SK-N-SH (cell line): ENCODE data around the gene SLC2A11. TPM values are rescaled to one million over a fixed set of nuclear protein-coding genes. Genes with fewer than 3 reads are reported as not detected.
A peak's percentile ranks its signal among the peaks of the same experiment; 100 is the strongest.

Experiments used
- CTCF ChIA-PET: fragments of 300-600, 350-600 bp; formaldehyde crosslinking; extraction: SDS; loops from one replicate; lab custom pipeline; 2021; lab: Yijun Ruan, JAX
- POLR2A ChIA-PET: fragments of 350-600 bp; sonication (Branson Sonifier 250); formaldehyde crosslinking; extraction: SDS; loops from one replicate; lab custom pipeline; 2020; ENCODE audit warnings: antibody characterized with exemption, inconsistent platforms; lab: Yijun Ruan, JAX
- DNase-seq: peaks from one replicate; pipeline ENCODE4 v3.0.0; 2012
- H2AFZ ChIP-seq: fragments of 200-600 bp; sonication (generic); 2 replicates; pipeline ENCODE4 v1.8.1; 2016; ENCODE audit warnings: antibody characterized with exemption, mild to moderate bottlenecking, low read depth
- H3F3A ChIP-seq: fragments of 200-600 bp; sonication (generic); replicated peaks from 2 replicates; pipeline ENCODE3; 2016; ENCODE audit warnings: antibody characterized with exemption, mild to moderate bottlenecking; ENCODE audit not compliant: insufficient read depth
- H3K27ac ChIP-seq, 2 experiments: fragments of 200-500 bp in 1 of 2; fragments of 200-600 bp in 1 of 2; sonication (Bioruptor generic) in 1 of 2; sonication (generic), shearing (Covaris generic) in 1 of 2; 2 replicates each; pipeline versions ENCODE4 v1.5.1 to v1.6.1; 2014 to 2016; ENCODE audit warnings: low read depth in 2 of 2, inconsistent platforms in 1 of 2, low read length in 1 of 2, mild to moderate bottlenecking in 1 of 2, mixed read lengths in 1 of 2
- H3K27me3 ChIP-seq: fragments of 200-600 bp; sonication (generic), shearing (Covaris generic); 2 replicates; pipeline ENCODE4 v1.6.1; 2016; ENCODE audit warnings: mixed run types; ENCODE audit not compliant: insufficient read depth
- H3K36me3 ChIP-seq, 2 experiments: fragments of 200-500 bp in 1 of 2; fragments of 200-600 bp in 1 of 2; sonication (Bioruptor generic) in 1 of 2; sonication (generic) in 1 of 2; replicated peaks in 1 of 2; 2 replicates each; pipeline versions ENCODE3 to v1.5.1; 2014 to 2016; ENCODE audit warnings: low read length in 1 of 2, mild to moderate bottlenecking in 1 of 2; ENCODE audit not compliant: insufficient read depth in 2 of 2, control insufficient read depth in 1 of 2
- H3K4me1 ChIP-seq, 2 experiments: fragments of 200-500 bp in 1 of 2; fragments of 200-600 bp in 1 of 2; sonication (Bioruptor generic) in 1 of 2; sonication (generic), shearing (Covaris generic) in 1 of 2; 2 replicates each; pipeline versions ENCODE4 v1.5.1 to v1.6.1; 2014 to 2016; ENCODE audit warnings: low read depth in 1 of 2, low read length in 1 of 2, mixed run types in 1 of 2; ENCODE audit not compliant: insufficient read depth in 2 of 2, control insufficient read depth in 1 of 2
- H3K4me2 ChIP-seq: fragments of 200-600 bp; sonication (generic), shearing (Covaris generic); 2 replicates; pipeline ENCODE4 v1.6.1; 2017; ENCODE audit warnings: mixed run types
- H3K4me3 ChIP-seq, 2 experiments: fragments of 200-500 bp in 1 of 2; fragments of 200-600 bp in 1 of 2; sonication (Bioruptor generic) in 1 of 2; sonication (generic), shearing (Covaris generic) in 1 of 2; 2 replicates each; pipeline versions ENCODE4 v1.5.1 to v1.8.1; 2014 to 2016; ENCODE audit warnings: low read depth in 2 of 2, inconsistent platforms in 1 of 2, low read length in 1 of 2, mild to moderate bottlenecking in 1 of 2, mixed read lengths in 1 of 2, moderate library complexity in 1 of 2
- H3K79me2 ChIP-seq: fragments of 200-600 bp; sonication (generic); 2 replicates; pipeline ENCODE4 v1.8.1; 2017; ENCODE audit warnings: mild to moderate bottlenecking; ENCODE audit not compliant: insufficient read depth
- H3K9ac ChIP-seq: fragments of 200-600 bp; sonication (generic); 2 replicates; pipeline ENCODE4 v1.6.1; 2017; ENCODE audit warnings: mixed run types
- H3K9me2 ChIP-seq: fragments of 200-600 bp; sonication (generic); 2 replicates; pipeline ENCODE4 v1.6.1; 2017; ENCODE audit warnings: mixed run types
- H3K9me3 ChIP-seq: fragments of 200-600 bp; sonication (generic); 2 replicates; pipeline ENCODE4 v1.6.1; 2017; ENCODE audit warnings: mixed run types, mild to moderate bottlenecking, moderate library complexity
- H4K20me1 ChIP-seq: fragments of 200-600 bp; sonication (generic); 2 replicates; pipeline ENCODE4 v1.6.1; 2017; ENCODE audit warnings: mild to moderate bottlenecking, mixed run types; ENCODE audit not compliant: insufficient read depth
- CHD2 ChIP-seq: fragments of 150-350 bp; IDR thresholded peaks from 2 replicates; pipeline ENCODE4 v1.6.1; 2018; ENCODE audit warnings: low read length; ENCODE audit not compliant: partially characterized antibody
- ELF1 ChIP-seq: IDR thresholded peaks from 2 replicates; pipeline ENCODE4 v1.4.0; 2012
- EP300 ChIP-seq, 2 experiments: IDR thresholded peaks; 2 replicates each; pipeline versions ENCODE4 v1.4.0 to v1.6.1; 2012; ENCODE audit warnings: borderline replicate concordance in 1 of 2, low read depth in 1 of 2, low read length in 1 of 2
- EZH2phosphoT487 ChIP-seq: fragments of 200-600 bp; sonication (generic); IDR thresholded peaks from 2 replicates; pipeline ENCODE4 v1.6.1; 2017; ENCODE audit warnings: low read depth, mixed run types, mild to moderate bottlenecking, antibody characterized with exemption, moderate library complexity, borderline replicate concordance
- FOSL2 ChIP-seq: IDR thresholded peaks from 2 replicates; pipeline ENCODE4 v1.4.0; 2012; ENCODE audit warnings: low read depth, mild to moderate bottlenecking, moderate library complexity, borderline replicate concordance
- FOXJ3 ChIP-seq: sonication (generic); formaldehyde crosslinking; IDR thresholded peaks from 2 replicates; pipeline ENCODE4 v1.5.1; 2020; ENCODE audit warnings: mild to moderate bottlenecking, missing genetic modification reagents
- FOXM1 ChIP-seq: IDR thresholded peaks from 2 replicates; pipeline ENCODE4 v1.4.0; 2012; ENCODE audit warnings: low read depth, mild to moderate bottlenecking
- GABPA ChIP-seq: IDR thresholded peaks from 2 replicates; pipeline ENCODE4 v1.4.0; 2012; ENCODE audit warnings: low read depth, mild to moderate bottlenecking
- JUND ChIP-seq: IDR thresholded peaks from 2 replicates; pipeline ENCODE4 v1.4.0; 2012
- MXI1 ChIP-seq: IDR thresholded peaks from 2 replicates; pipeline ENCODE4 v1.6.1; 2012; ENCODE audit warnings: mild to moderate bottlenecking, low read depth, low read length, improper control_type of control experiment
- NFIC ChIP-seq: IDR thresholded peaks from 2 replicates; pipeline ENCODE4 v1.4.0; 2012; ENCODE audit warnings: borderline replicate concordance
- PBX3 ChIP-seq: IDR thresholded peaks from 2 replicates; pipeline ENCODE4; 2012
- POLR2AphosphoS5 ChIP-seq: IDR thresholded peaks from 2 replicates; pipeline ENCODE4 v1.6.1; 2012; ENCODE audit warnings: low read depth, low read length
- RAD21 ChIP-seq: IDR thresholded peaks from 2 replicates; pipeline ENCODE4 v1.6.1; 2012; ENCODE audit warnings: mild to moderate bottlenecking, low read length
- RFX5 ChIP-seq: IDR thresholded peaks from 2 replicates; pipeline ENCODE4 v1.6.1; 2012; ENCODE audit warnings: mild to moderate bottlenecking, improper control_type of control experiment, low read length
- RXRA ChIP-seq: IDR thresholded peaks from 2 replicates; pipeline ENCODE4 v1.4.0; 2012; ENCODE audit warnings: low read depth, mild to moderate bottlenecking, borderline replicate concordance
- SIN3A ChIP-seq: IDR thresholded peaks from 2 replicates; pipeline ENCODE4 v1.6.1; 2012; ENCODE audit warnings: low read depth, mild to moderate bottlenecking, low read length, moderate library complexity, borderline replicate concordance
- SMC3 ChIP-seq: IDR thresholded peaks from 2 replicates; pipeline ENCODE4 v1.6.1; 2012; ENCODE audit warnings: low read depth, low read length, improper control_type of control experiment
- TEAD4 ChIP-seq: IDR thresholded peaks from 2 replicates; pipeline ENCODE4 v1.4.0; 2012; ENCODE audit warnings: mild to moderate bottlenecking, borderline replicate concordance; ENCODE audit not compliant: insufficient read depth
- USF2 ChIP-seq: fragments of 150-350 bp; IDR thresholded peaks from 2 replicates; pipeline ENCODE4 v1.6.1; 2017; ENCODE audit warnings: antibody characterized with exemption, low read length, low read depth, borderline replicate concordance
- YY1 ChIP-seq: IDR thresholded peaks from 2 replicates; pipeline ENCODE4 v1.4.0; 2012; ENCODE audit warnings: low read depth, mild to moderate bottlenecking
- ZBTB33 ChIP-seq: IDR thresholded peaks from 2 replicates; pipeline ENCODE4 v1.4.0; 2012; ENCODE audit warnings: low read depth, borderline replicate concordance
- WGBS: methylation state at CpG from one replicate; pipeline ENCODE4 v1.1.6; 2017; ENCODE audit warnings: low lambda C conversion rate; 5-methylcytosine and 5-hydroxymethylcytosine counted together
- polyA plus RNA-seq, 3 experiments: library from polyadenylated mRNA; depleted of rRNA; stranded (reverse); fragments of >200 nt; gene quantifications; 2 replicates each; pipeline ENCODE4 v1.2.3, GENCODE V29; 2012

Gene SLC2A11
- polyA plus RNA-seq, 1 of the 3 experiments (the other 2 are of a cell fraction), result 21.8 TPM

- TF ChIP-seq EP300 (IDR thresholded peaks at IDR 0.05; ENCODE audit: borderline replicate concordance in 1 of 2, low read depth in 1 of 2, low read length in 1 of 2) (no peak), NFIC (peak; percentile 42; the same call in 1 of the 2 replicates), JUND (no peak), FOXM1 (no peak), SMC3 (no peak), TEAD4 (no peak), PBX3 (no peak), ELF1 (peak; percentile 75), FOSL2 (no peak), RXRA (no peak), SIN3A (no peak), POLR2AphosphoS5 (peak; percentile 97), CHD2 (peak; percentile 56), USF2 (no peak), EZH2phosphoT487 (no peak), FOXJ3 (CRISPR knock-in tag) (peak; percentile 75), RFX5 (no peak), GABPA (peak; percentile 63; the same call in 1 of the 2 replicates), ZBTB33 (no peak)
- TF ChIP-seq, all 33 proteins: peak for 11
These were observed 56.1 kb downstream of the SLC2A11 start (continued) for GRCh38 chr22:23913661-23914353.

- peak overlapping the region in 1 of 2 experiments; percentile 18; a peak in 1 of 4 replicates for H3K27ac ChIP-seq
- H2AFZ ChIP-seq, result no peak overlapping the region
- no peak for TF ChIP-seq MXI1
- no peak for TF ChIP-seq ZBTB33
- no peak for TF ChIP-seq GABPA
- TF ChIP-seq RAD21, result no peak
- TF ChIP-seq SMC3, result no peak
- TF ChIP-seq PBX3, result no peak
- TF ChIP-seq SIN3A, result no peak
- TF ChIP-seq USF2, result no peak
- no peak for TF ChIP-seq JUND
- no peak for TF ChIP-seq YY1
- H3K4me2 ChIP-seq, result no peak overlapping the region
- no peaks in the 10 kb centered on the region for H3K9me3 ChIP-seq
- DNase-seq, result no peak
- H3K79me2 ChIP-seq, result no peaks in the 10 kb centered on the region
- H3K27me3 ChIP-seq, result no peaks in the 10 kb centered on the region
- peaks cover 0 to 6% of the 10 kb centered on the region in 2 experiments; a peak in 2 of 4 replicates for H3K4me1 ChIP-seq
- peaks cover 14% of the 10 kb centered on the region for H3F3A ChIP-seq
- peaks cover 0 to 2% of the 10 kb centered on the region in 2 experiments for H3K36me3 ChIP-seq
- no peak overlapping the region for H3K4me3 ChIP-seq
- 94% methylated on average over 3 of the region's 3 CpGs for WGBS
- H4K20me1 ChIP-seq, result no peaks in the 10 kb centered on the region
- no peak overlapping the region for H3K9ac ChIP-seq
- ChIA-PET POLR2A (no interaction called here), CTCF (no interaction called here)
- H3K9me2 ChIP-seq, result no peaks in the 10 kb centered on the region
These were observed 57.6 kb downstream of the SLC2A11 start for GRCh38 chr22:23915290-23915689.
